PC-9 (cell line): ENCODE results near the gene OPTC.

Experiments used
- CTCF ChIP-seq: fragments of 200-600 bp; sonication (generic); conservative IDR thresholded peaks from 2 replicates; pipeline ENCODE4 v1.6.1; 2017; ENCODE audit warnings: mixed run types, antibody characterized with exemption, mild to moderate bottlenecking, moderate library complexity
- EZH2 ChIP-seq: fragments of 200-600 bp; sonication (generic); IDR thresholded peaks from 2 replicates; pipeline ENCODE4 v1.8.0; 2017; ENCODE audit warnings: antibody characterized with exemption, low read depth

- no peak for TF ChIP-seq CTCF
- TF ChIP-seq EZH2: no peak
These were observed 6.3 kb downstream of the OPTC start for GRCh38 chr1:203500279-203500678.
